ENCODE results near the gene SLC9A6. TPM values are rescaled to one million over a fixed set of nuclear protein-coding genes. Genes with fewer than 3 reads are reported as not detected.

The SLC9A6 gene
- total RNA-seq (2013; cell fraction: nucleolus; rRNA removed) = 21.5 and 22.4 TPM in 2 replicates
- total RNA-seq (2014; rRNA removed) = 10.7 and 13.7 TPM in 2 replicates
- 11.6 and 12.2 TPM in 2 replicates for total RNA-seq (2014; rRNA removed; fragmentation: Illumina TruSeq; extraction: Trizol)
- total RNA-seq (2021) = 12.6 and 14.4 TPM in 2 replicates
- polyA plus RNA-seq (2011; ENCODE audit: low read depth) = 4.0 TPM
- 10.2 and 12.3 TPM in 2 replicates for polyA plus RNA-seq (2011; rRNA removed)
- 6.4 and 7.0 TPM in 2 replicates for polyA plus RNA-seq (2011; cell fraction: cytosol; rRNA removed)
- polyA plus RNA-seq (2011; cell fraction: nucleus; rRNA removed) = 6.1 and 6.3 TPM in 2 replicates
- 3.9 and 5.4 TPM in 2 replicates for polyA plus RNA-seq (2012)
- polyA plus RNA-seq (2014; fragmentation: Illumina TruSeq; extraction: Trizol) = 10.6 and 13.8 TPM in 2 replicates
- polyA plus RNA-seq (2014; fragmentation: Nextera tagmentation; extraction: Ambion mirVana) = 1 to 10 TPM; 4.5 TPM
- 8.0 and 8.2 TPM in 2 replicates for polyA plus RNA-seq (2014; rRNA removed)
- polyA plus RNA-seq (2016; fragmentation: Nextera tagmentation; extraction: Ambion mirVana) = 10 to 100 TPM; 12.9 to 14.6 TPM
- polyA minus RNA-seq (2011; rRNA and poly(A)+ RNA removed) = 19.5 and 19.6 TPM in 2 replicates
- 3.5 and 9.3 TPM in 2 replicates for polyA minus RNA-seq (2011; cell fraction: cytosol; rRNA and poly(A)+ RNA removed)
- 4.1 and 6.0 TPM in 2 replicates for polyA minus RNA-seq (2011; cell fraction: nucleus; rRNA and poly(A)+ RNA removed)
- percentile 57 among the genes with signal in this experiment for Bru-seq, nascent RNA
- BruChase-seq, experiment 1, labeled RNA remaining after a 6-hour chase = percentile 60 among the genes with signal in this experiment
- BruChase-seq, experiment 2, labeled RNA remaining after a 2-hour chase = percentile 62 among the genes with signal in this experiment
- long read RNA-seq, experiment 1, partial matches to known transcripts = 0 of 1 reads
- long read RNA-seq, experiment 1, other reads (novel, unspliced or antisense) = 1 of 1 reads
- long read RNA-seq, experiment 2, full-length matches to known transcripts = 4 of 17 reads
- long read RNA-seq, experiment 2, partial matches to known transcripts = 4 of 17 reads
- long read RNA-seq, experiment 2, other reads (novel, unspliced or antisense) = 9 of 17 reads

GRCh38 chrX:135985157-135985972 is at the start of gene SLC9A6:
Gene SLC9A6, plus strand, starts transcription at chrX:135985435. Its CDS starts 224 bp downstream, at chrX:135985659.
- no peaks in the 10 kb centered on the region for H3K36me3 ChIP-seq (ENCODE audit: control insufficient read depth in 2 of 2, insufficient read depth in 2 of 2, low read length in 1 of 2)
- intact Hi-C loops (cut with micrococcal nuclease; ENCODE audit: unreplicated experiment) (loop anchor here (2.0 kb wide), 2 partner anchors 35 to 511 kb away; partner anchors contain the start of gene HTATSF1), in situ Hi-C loops (cut with MboI) (no loop called here)
- 41% methylated on average over 44 of the region's 68 CpGs for WGBS (ENCODE audit: insufficient coverage, insufficient replicate concordance, low lambda C conversion rate, missing lambda C conversion rate)
- CTCF ChIA-PET = interaction anchor here (0.8 to 1.2 kb wide), 2 partner anchors 11 to 17 kb away, joined by 3 to 6 read pairs; partner anchors contain the start of gene MMGT1
- no peaks in the 10 kb centered on the region for H3K9me3 ChIP-seq (replicated peaks; ENCODE audit: control insufficient read depth, insufficient read depth, low read length)
- no peak for DNase-seq (ENCODE audit: low read depth, low spot score)
- no peak for FAIRE-seq
- SMC1A ChIA-PET (ENCODE audit: uncharacterized antibody, unreplicated experiment) = interaction anchor here (0.5 kb wide), 1 partner anchor 469 kb away, joined by 3 read pairs; no protein-coding TSS in a partner anchor
- POLR2A ChIA-PET = interaction anchor here (0.7 to 1.7 kb wide), 3 partner anchors 12 to 453 kb away, joined by 3 to 4 read pairs (median 4); partner anchors contain the start of gene MMGT1
- peak within 1 kb of the TSS; percentile 89 for H2AFZ ChIP-seq (ENCODE audit: control insufficient read depth, low read depth, low read length)
- H3K27ac ChIP-seq (ENCODE audit: control insufficient read depth, insufficient read depth) = peak within 1 kb of the TSS; percentile 65
- peak within 1 kb of the TSS; percentile 65 for H3K9ac ChIP-seq (ENCODE audit: control insufficient read depth, insufficient read depth, low read length)
- no TSS peak for BruUV-seq (replicated peaks)
- ATAC-seq = peak; percentile 96
- H4K20me1 ChIP-seq (ENCODE audit: control insufficient read depth, insufficient read depth) = no peaks in the 10 kb centered on the region
- peak within 1 kb of the TSS; percentile 68 for H3K4me3 ChIP-seq
- H3K27me3 ChIP-seq (replicated peaks in 1 of 2; ENCODE audit: control insufficient read depth in 2 of 2, insufficient read depth in 2 of 2, low read length in 1 of 2) = no peaks in the 10 kb centered on the region
- peak within 1 kb of the TSS; percentile 80 for H3K4me2 ChIP-seq (ENCODE audit: control insufficient read depth, insufficient read depth)
- no peaks in the 10 kb centered on the region for H3K4me1 ChIP-seq (ENCODE audit: control insufficient read depth, insufficient read depth, low read length)
- RAD21 ChIA-PET (ENCODE audit: unreplicated experiment) = no interaction called here
- peaks cover 6% of the 10 kb centered on the region for H3K79me2 ChIP-seq (ENCODE audit: control insufficient read depth, insufficient read depth, low read length)
- TF ChIP-seq SIN3A (IDR thresholded peaks at IDR 0.05; ENCODE audit: low read depth, low read length) (0 out of 2 replicates have a peak, but pooled peaks have one; percentile 31), NBN (IDR thresholded peaks at IDR 0.05) (no peak), RELB (IDR thresholded peaks at IDR 0.05; ENCODE audit: low read depth) (no peak), E2F8 (IDR thresholded peaks at IDR 0.05; ENCODE audit: low read depth, partially characterized antibody) (no peak), PAX8 (IDR thresholded peaks at IDR 0.05) (no peak), BHLHE40 (IDR thresholded peaks at IDR 0.05; ENCODE audit: borderline replicate concordance in 1 of 2, low read depth in 2 of 2, low read length in 1 of 2) (peak in 1 of 2 experiments; percentile 53; a peak in 1 of 4 replicates), MEF2B (IDR thresholded peaks at IDR 0.05; ENCODE audit: partially characterized antibody, poor library complexity, severe bottlenecking) (peak; percentile 74), IKZF1 (conservative IDR thresholded peaks at IDR 0.05) (peak; percentile 42), PAX5 (IDR thresholded peaks at IDR 0.05; ENCODE audit: borderline replicate concordance, low read depth, low read length) (no peak)
- TF ChIP-seq, protein P1, sequence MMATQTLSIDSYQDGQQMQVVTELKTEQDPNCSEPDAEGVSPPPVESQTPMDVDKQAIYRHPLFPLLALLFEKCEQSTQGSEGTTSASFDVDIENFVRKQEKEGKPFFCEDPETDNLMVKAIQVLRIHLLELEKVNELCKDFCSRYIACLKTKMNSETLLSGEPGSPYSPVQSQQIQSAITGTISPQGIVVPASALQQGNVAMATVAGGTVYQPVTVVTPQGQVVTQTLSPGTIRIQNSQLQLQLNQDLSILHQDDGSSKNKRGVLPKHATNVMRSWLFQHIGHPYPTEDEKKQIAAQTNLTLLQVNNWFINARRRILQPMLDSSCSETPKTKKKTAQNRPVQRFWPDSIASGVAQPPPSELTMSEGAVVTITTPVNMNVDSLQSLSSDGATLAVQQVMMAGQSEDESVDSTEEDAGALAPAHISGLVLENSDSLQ (IDR thresholded peaks at IDR 0.05) = peak; percentile 31; the same call in 1 of the 2 replicates

Data from GM12878 (cell line).